GM21737 (cell line): Measurements from ENCODE around the gene ARHGAP12.
"Not testable (repeated sequence)": the region's sequence is repeated elsewhere in the genome, so short reads cannot be mapped to it uniquely, and the experiment has no call there.

Experiments
- ATAC-seq: cut with Tn5 transposase; IDR thresholded peaks from one replicate; pipeline ENCODE4 v1.9.1; 2021; ENCODE audit warnings: mild to moderate bottlenecking, moderate library complexity; ENCODE audit not compliant: unreplicated experiment

The ARHGAP12 gene

GRCh38 chr10:31774928-31775650 is 153.5 kb downstream of the ARHGAP12 start:
- no peak for ATAC-seq

- ATAC-seq: no peak
These were observed 154.2 kb downstream of the ARHGAP12 start for GRCh38 chr10:31774299-31774900.

- no peak for ATAC-seq
These were observed 154.8 kb downstream of the ARHGAP12 start for GRCh38 chr10:31773749-31774298.

- ATAC-seq: no peak
These were observed 157.2 kb downstream of the ARHGAP12 start for GRCh38 chr10:31771331-31771831.

GRCh38 chr10:31770307-31770902 is 158.2 kb downstream of the ARHGAP12 start:
- no peak for ATAC-seq

- no peak for ATAC-seq
These were observed 159.1 kb downstream of the ARHGAP12 start for GRCh38 chr10:31769564-31769963.

GRCh38 chr10:31768935-31769334 is 159.7 kb downstream of the ARHGAP12 start:
- not testable (repeated sequence) for ATAC-seq

GRCh38 chr10:31768467-31768866 is 160.2 kb downstream of the ARHGAP12 start:
- no peak for ATAC-seq

GRCh38 chr10:31765541-31765940 is 163.1 kb downstream of the ARHGAP12 start:
- ATAC-seq: no peak

GRCh38 chr10:31762316-31762715 is 166.3 kb downstream of the ARHGAP12 start:
- no peak for ATAC-seq

- ATAC-seq: no peak
These were observed 167.5 kb downstream of the ARHGAP12 start for GRCh38 chr10:31761156-31761555.

- no peak for ATAC-seq
These were observed 168.0 kb downstream of the ARHGAP12 start for GRCh38 chr10:31760674-31761081.

GRCh38 chr10:31759799-31760626 is 168.6 kb downstream of the ARHGAP12 start:
- ATAC-seq: peak; percentile 95

GRCh38 chr10:31759124-31759798 is 169.4 kb downstream of the ARHGAP12 start:
- ATAC-seq: no peak

- no peak for ATAC-seq
These were observed 170.1 kb downstream of the ARHGAP12 start for GRCh38 chr10:31758495-31758894.

GRCh38 chr10:31757831-31758230 is 170.8 kb downstream of the ARHGAP12 start:
- ATAC-seq: no peak

GRCh38 chr10:31757386-31757791 is 171.2 kb downstream of the ARHGAP12 start:
- no peak for ATAC-seq

GRCh38 chr10:31756729-31757110 is 171.9 kb downstream of the ARHGAP12 start:
- ATAC-seq: no peak

- no peak for ATAC-seq
These were observed 172.4 kb downstream of the ARHGAP12 start for GRCh38 chr10:31756101-31756728.
